ENCODE measurements around the gene KRTAP4-6. TPM values are rescaled to one million over a fixed set of nuclear protein-coding genes. Genes with fewer than 3 reads are reported as not detected.
"Not testable (repeated sequence)": the region's sequence is repeated elsewhere in the genome, so short reads cannot be mapped to it uniquely, and the experiment has no call there.

Gene KRTAP4-6
- total RNA-seq, 2 donors from 2014 or later = not detected

DNA sequence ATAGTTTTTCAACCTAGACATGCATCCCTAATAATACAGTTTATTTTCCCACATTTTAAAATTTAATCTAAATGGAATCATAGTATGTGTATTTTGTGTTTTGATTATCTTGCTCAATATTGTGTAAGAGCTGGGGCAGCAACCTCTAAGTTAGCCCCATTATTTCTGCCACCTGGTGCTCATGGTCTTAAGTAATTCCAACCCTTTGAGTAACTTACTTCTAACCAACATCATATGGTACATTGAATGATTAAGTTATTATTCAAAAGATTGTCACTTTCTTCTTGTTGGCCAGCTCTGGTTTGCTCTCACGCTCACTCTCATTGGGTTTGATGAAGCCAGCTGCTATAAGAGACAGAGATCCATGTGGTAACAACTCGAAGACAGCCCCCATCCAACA lies 31.5 kb upstream of the KRTAP4-6 start:
- Histone ChIP-seq H3K36me3 (replicated peaks in 1 of 2; ENCODE audit: insufficient read depth in 1 of 2, low read depth in 2 of 2) (no peaks in the 10 kb centered on the region), H3K27me3 (no peaks in the 10 kb centered on the region), H3K27ac (no peak overlapping the region), H3K4me1 (no peaks in the 10 kb centered on the region), H3K4me3 (no peak overlapping the region), H3K9me3 (no peaks in the 10 kb centered on the region)
- TF ChIP-seq POLR2A (IDR thresholded peaks at IDR 0.05) = no peak
- TF ChIP-seq CTCF (IDR thresholded peaks at IDR 0.05) = no peak
- DNase-seq (no peak), ATAC-seq (no peak)
- intact Hi-C loops (cut with DNase I) = no loop called here
- WGBS, 2 donors = 60 to 74% methylated on average over 2 of the region's 2 CpGs

DNA sequence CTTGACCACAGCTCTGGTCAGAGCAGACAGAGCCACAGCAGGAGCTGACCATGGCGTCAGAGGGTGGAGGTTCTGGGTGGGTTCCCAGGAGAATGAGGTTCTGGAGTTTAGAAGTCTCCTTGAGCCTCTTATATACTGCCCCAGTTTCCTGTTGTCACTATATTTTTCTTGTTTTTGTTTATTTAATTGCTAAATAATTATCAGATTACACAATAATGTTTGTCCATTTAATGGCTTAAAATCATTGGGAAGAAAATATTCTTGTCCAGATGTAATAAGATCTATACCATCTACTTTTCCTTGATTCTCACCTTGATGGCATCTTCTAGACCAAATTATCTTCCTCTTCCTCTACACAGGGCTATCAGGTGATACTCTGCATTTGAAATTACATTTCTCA lies 27.8 kb upstream of the KRTAP4-6 start, which contains the start of gene KRTAP4-3:
TSS of gene KRTAP4-3 (minus strand) at position 101 of the 400 bp plus-strand sequence. CDS start at position 52, 49 bp downstream.
- H3K36me3 ChIP-seq (replicated peaks in 1 of 2; ENCODE audit: insufficient read depth in 1 of 2, low read depth in 2 of 2) = no peaks in the 10 kb centered on the region
- 58 to 70% methylated on average over 1 of the region's 1 CpG for WGBS, 2 donors
- no peak within 1 kb of the TSS for H3K27ac ChIP-seq
- intact Hi-C loops (cut with DNase I) = no loop called here
- no peaks in the 10 kb centered on the region for H3K27me3 ChIP-seq
- ATAC-seq (no peak), DNase-seq (no peak)
- H3K9me3 ChIP-seq = no peaks in the 10 kb centered on the region
- no peaks in the 10 kb centered on the region for H3K4me1 ChIP-seq
- H3K4me3 ChIP-seq = no peak within 1 kb of the TSS
- no peak for TF ChIP-seq POLR2A (IDR thresholded peaks at IDR 0.05)
- TF ChIP-seq CTCF (IDR thresholded peaks at IDR 0.05) = no peak

DNA sequence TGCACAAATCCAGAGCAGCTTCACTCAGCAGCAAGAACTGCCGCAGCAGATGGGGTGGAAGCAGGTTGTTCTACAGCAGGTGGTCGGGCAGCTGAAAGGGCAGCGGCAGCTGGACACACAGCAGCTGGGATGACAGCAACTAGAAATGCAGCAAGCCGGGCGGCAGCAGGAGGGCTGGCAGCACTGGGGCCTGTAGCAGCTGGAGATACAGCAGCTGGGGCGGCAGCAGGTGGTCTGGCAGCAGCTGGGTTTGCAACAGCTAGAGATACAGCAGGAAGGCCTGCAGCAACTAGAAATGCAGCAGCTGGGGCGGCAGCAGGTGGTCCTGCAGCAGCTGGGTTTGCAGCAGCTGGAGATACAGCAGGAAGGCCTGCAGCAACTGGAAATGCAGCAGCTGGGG lies 27.2 kb upstream of the KRTAP4-6 start:
- no peaks in the 10 kb centered on the region for H3K27me3 ChIP-seq
- H3K36me3 ChIP-seq (replicated peaks in 1 of 2; ENCODE audit: insufficient read depth in 1 of 2, low read depth in 2 of 2) = no peaks in the 10 kb centered on the region
- DNase-seq (no peak), ATAC-seq (no peak)
- TF ChIP-seq CTCF (IDR thresholded peaks at IDR 0.05) = no peak
- TF ChIP-seq POLR2A (IDR thresholded peaks at IDR 0.05) = no peak
- no peaks in the 10 kb centered on the region for H3K9me3 ChIP-seq
- intact Hi-C loops (cut with DNase I) = no loop called here
- 63 to 65% methylated on average over 3 to 7 of the region's 7 CpGs for WGBS, 2 donors
- H3K4me1 ChIP-seq = no peaks in the 10 kb centered on the region
- H3K27ac ChIP-seq = no peak overlapping the region
- no peak overlapping the region for H3K4me3 ChIP-seq

DNA sequence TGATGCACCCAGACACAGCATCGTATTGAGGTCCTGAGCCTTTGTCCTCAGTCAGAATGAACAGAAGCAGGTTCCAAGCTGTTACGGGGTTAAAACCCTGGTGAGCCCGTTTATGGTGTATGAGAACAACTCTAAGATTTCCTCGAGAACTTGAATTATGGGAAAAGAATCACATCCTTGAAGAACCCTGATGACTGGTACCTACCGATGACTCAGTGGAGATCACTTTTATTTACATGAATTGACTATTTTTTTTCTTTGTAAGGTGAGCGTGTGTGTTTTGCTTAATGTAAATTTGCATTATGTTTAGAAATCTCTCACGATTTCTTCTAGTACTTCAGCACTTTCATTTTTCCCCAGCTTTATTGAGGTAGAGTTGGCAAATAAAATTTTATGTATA lies 23.5 kb upstream of the KRTAP4-6 start:
- no peaks in the 10 kb centered on the region for H3K36me3 ChIP-seq (replicated peaks in 1 of 2; ENCODE audit: insufficient read depth in 1 of 2, low read depth in 2 of 2)
- intact Hi-C loops (cut with DNase I) = no loop called here
- H3K27me3 ChIP-seq = no peaks in the 10 kb centered on the region
- TF ChIP-seq POLR2A (IDR thresholded peaks at IDR 0.05) = no peak
- WGBS, 2 donors = 53 to 60% methylated on average over 7 of the region's 7 CpGs
- DNase-seq = no peak
- no peak overlapping the region for H3K27ac ChIP-seq
- no peak for ATAC-seq
- H3K4me1 ChIP-seq = no peaks in the 10 kb centered on the region
- H3K9me3 ChIP-seq = no peaks in the 10 kb centered on the region
- no peak overlapping the region for H3K4me3 ChIP-seq

- no peaks in the 10 kb centered on the region for H3K4me1 ChIP-seq
- DNase-seq (no peak), ATAC-seq (no peak)
- WGBS, 2 donors = 61 to 82% methylated on average over 1 of the region's 1 CpG
- no peaks in the 10 kb centered on the region for H3K27me3 ChIP-seq
- TF ChIP-seq CTCF (IDR thresholded peaks at IDR 0.05) (no peak), POLR2A (IDR thresholded peaks at IDR 0.05) (no peak)
- H3K4me3 ChIP-seq = no peak within 1 kb of the TSS
- intact Hi-C loops (cut with DNase I) = no loop called here
- H3K27ac ChIP-seq = no peak within 1 kb of the TSS
- H3K9me3 ChIP-seq = no peaks in the 10 kb centered on the region
- H3K36me3 ChIP-seq (replicated peaks in 1 of 2; ENCODE audit: insufficient read depth in 1 of 2, low read depth in 2 of 2) = no peaks in the 10 kb centered on the region
These were observed 20.3 kb upstream of the KRTAP4-6 start, which contains the start of gene KRTAP4-4 for GRCh38 chr17:41160648-41161047. Gene KRTAP4-4, minus strand, starts transcription at chr17:41160748. Its CDS starts 57 bp downstream, at chr17:41160691.

DNA sequence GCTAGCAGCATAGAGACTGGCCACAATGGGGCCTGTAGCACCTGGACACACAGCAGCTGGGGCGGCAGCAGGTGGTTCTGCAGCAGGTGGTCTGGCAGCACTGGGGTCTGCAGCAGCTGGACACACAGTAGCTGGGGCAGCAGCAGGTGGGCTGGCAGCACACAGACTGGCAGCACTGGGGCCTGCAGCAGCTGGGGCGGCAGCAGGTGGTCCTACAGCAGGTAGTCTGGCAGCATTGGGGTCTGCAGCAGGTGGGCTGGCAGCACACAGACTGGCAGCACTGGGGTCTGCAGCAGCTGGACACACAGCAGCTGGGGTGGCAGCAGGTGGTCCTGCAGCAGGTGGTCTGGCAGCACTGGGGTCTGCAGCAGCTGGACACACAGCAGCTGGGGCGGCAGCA lies 19.8 kb upstream of the KRTAP4-6 start:
- intact Hi-C loops (cut with DNase I); DNase-seq: not testable (repeated sequence)

More for the DNA sequence above, 19.8 kb upstream of the KRTAP4-6 start:
- not testable (repeated sequence) for H3K27ac ChIP-seq; ATAC-seq; H3K9me3 ChIP-seq; H3K27me3 ChIP-seq; H3K36me3 ChIP-seq (replicated peaks in 1 of 2; ENCODE audit: insufficient read depth in 1 of 2, low read depth in 2 of 2); H3K4me3 ChIP-seq; H3K4me1 ChIP-seq
- 78 to 80% methylated on average over 2 to 3 of the region's 3 CpGs for WGBS, 2 donors
